Duodenal mucosa (tissue), 2 donors: Measurements from ENCODE around the gene CCNJ.
A peak's percentile ranks its signal among the peaks of the same experiment; 100 is the strongest.

Experiments
- H3K27ac ChIP-seq: one replicate; pipeline ENCODE4 v1.7.0; 2013; ENCODE audit warnings: low read depth, low read length
- H3K27me3 ChIP-seq, 2 donors: one replicate each; pipeline ENCODE4 v1.7.0; 2013; ENCODE audit warnings: low read length in 2 of 2, control low read depth in 1 of 2; ENCODE audit not compliant: insufficient read depth in 2 of 2, control insufficient read depth in 1 of 2
- H3K36me3 ChIP-seq, 2 donors: one replicate each; pipeline ENCODE4 v1.7.0; 2013; ENCODE audit warnings: low read length in 2 of 2, control low read depth in 1 of 2; ENCODE audit not compliant: insufficient read depth in 2 of 2, control insufficient read depth in 1 of 2
- H3K4me1 ChIP-seq, 2 donors: one replicate each; pipeline ENCODE4 v1.7.0; 2013; ENCODE audit warnings: low read length in 2 of 2, control low read depth in 1 of 2; ENCODE audit not compliant: insufficient read depth in 2 of 2, control insufficient read depth in 1 of 2
- H3K4me3 ChIP-seq, 2 donors: one replicate each; pipeline ENCODE4 v1.7.0; 2013; ENCODE audit warnings: low read length in 2 of 2, low read depth in 1 of 2
- H3K9ac ChIP-seq, 2 donors: one replicate each; pipeline ENCODE4 v1.7.0; 2013; ENCODE audit warnings: low read length in 2 of 2, low read depth in 1 of 2
- H3K9me3 ChIP-seq, 2 donors: one replicate each; pipeline ENCODE4 v1.7.0; 2013; ENCODE audit warnings: low read length in 2 of 2, control low read depth in 1 of 2; ENCODE audit not compliant: control insufficient read depth in 1 of 2

Gene CCNJ

DNA sequence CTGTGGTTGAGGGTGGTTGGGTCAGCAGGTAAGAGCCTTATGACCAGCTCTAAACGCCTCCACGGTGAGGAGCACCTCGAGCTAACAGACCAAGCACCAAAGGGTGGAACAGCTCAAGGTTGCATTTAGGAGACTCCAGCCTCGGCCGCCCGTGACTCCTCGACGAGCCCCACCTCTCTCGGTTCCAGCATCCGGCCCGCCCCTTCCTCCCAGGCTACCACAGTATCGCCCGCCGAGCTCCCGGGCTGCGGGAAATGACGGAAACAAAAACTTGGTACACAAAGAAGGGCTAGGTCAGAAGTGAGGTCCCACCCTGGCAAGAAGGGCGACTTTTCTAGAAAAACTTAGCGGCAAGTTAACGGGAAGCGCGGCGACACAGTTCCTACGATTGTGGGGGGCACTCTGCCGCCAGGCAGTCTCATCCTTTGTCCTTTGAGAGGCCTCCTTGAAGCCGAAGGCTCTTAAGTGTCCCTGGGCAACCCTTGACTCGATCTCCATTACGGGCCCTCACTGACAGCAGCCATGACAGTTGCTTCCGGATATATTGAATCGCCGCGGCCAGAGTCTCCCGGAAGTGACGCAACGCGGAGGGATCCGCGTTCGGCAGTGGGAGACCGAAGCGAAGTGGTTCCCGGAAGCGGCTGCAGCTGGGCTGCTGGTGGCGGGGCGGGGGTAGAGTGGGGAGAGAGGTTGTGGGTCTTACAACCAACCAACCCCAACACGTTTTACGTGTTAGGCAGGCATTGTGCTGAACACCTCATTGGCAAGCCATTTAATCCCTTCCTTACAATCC is 46.5 kb downstream of the CCNJ start:
- Histone ChIP-seq H3K9me3 (peaks cover 3 to 4% of the 10 kb centered on the region in 2 donors), H3K27me3 (peaks cover 11 to 20% of the 10 kb centered on the region in 2 donors), H3K4me1 (peaks cover 3 to 9% of the 10 kb centered on the region in 2 donors), H3K36me3 (no peaks in the 10 kb centered on the region), H3K27ac (peak overlapping the region; percentile 90), H3K9ac (peak overlapping the region; percentile 88 to 92), H3K4me3 (peak overlapping the region; percentile 89 to 94)

- Histone ChIP-seq H3K27ac (peak overlapping the region; percentile 65), H3K9me3 (peaks cover 3 to 4% of the 10 kb centered on the region in 2 donors), H3K36me3 (no peaks in the 10 kb centered on the region), H3K4me1 (peaks cover 3 to 9% of the 10 kb centered on the region in 2 donors), H3K27me3 (peaks cover 11 to 20% of the 10 kb centered on the region in 2 donors), H3K4me3 (peak overlapping the region; percentile 89 to 94), H3K9ac (peak overlapping the region in 1 of 2 donors; percentile 88)
Observed at GRCh38 chr10:96090463-96090800, 47.0 kb downstream of the CCNJ start.

DNA sequence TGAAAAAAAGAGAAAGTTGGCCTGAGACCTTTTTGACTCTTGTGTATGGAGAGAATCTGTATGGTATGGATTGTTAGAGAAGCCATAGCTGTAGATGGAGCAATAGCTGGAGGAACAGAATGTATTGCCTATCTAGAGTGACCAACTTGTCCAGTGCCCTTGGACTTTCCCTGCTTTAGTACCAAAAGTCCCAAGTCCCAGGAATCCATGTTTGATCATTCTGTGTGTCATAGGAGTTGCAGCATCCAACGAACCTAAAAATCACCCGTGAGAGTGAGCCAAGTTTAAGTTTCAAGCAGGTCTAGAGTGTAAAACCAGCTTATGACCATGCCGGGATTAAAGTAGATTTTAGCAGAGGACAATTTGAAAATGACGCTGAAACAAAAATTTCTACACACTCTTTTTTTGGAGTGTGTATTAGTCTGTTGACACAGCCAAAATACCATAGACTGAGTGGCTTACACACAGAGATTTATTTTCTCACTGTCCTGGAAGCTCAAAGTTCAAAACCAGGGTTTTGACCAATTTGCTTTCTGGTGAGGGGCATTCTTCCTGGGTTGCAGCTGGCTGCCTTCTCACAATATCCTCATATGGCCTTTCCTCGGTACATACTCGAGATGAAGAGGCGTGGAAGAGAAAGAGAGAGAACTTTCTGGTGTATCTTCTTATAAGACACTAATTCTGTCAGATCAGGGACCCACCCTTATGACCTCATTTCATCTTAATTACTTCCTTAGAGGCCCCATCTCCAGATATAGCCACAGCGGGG is 49.8 kb downstream of the CCNJ start:
- H3K9me3 ChIP-seq = peaks cover 3 to 4% of the 10 kb centered on the region in 2 donors
- no peak overlapping the region for H3K4me3 ChIP-seq
- H3K9ac ChIP-seq = no peak overlapping the region
- no peak overlapping the region for H3K27ac ChIP-seq
- peaks cover 28 to 29% of the 10 kb centered on the region in 2 donors for H3K27me3 ChIP-seq
- H3K4me1 ChIP-seq = peaks cover 3 to 9% of the 10 kb centered on the region in 2 donors
- no peaks in the 10 kb centered on the region for H3K36me3 ChIP-seq

DNA sequence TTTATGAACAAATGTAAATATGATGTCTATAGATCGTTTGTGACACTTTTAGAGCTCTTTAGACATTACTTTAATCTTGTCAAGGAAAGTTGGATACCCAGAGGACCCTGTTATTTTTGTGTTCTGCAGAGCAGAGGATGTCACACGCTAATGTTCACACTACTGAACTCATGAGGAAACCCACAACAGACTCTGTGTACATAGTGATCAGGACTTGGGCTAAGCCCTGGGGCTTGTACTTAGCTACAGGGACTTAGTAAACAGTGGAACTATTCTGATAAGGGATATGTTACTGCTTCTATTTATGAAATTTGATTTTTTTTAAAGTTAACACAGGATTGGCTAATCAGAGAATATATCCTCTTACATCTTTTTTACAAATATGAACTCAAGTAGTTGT is 50.6 kb downstream of the CCNJ start:
- no peaks in the 10 kb centered on the region for H3K36me3 ChIP-seq
- no peak overlapping the region for H3K9ac ChIP-seq
- H3K4me1 ChIP-seq = peaks cover 3 to 5% of the 10 kb centered on the region in 2 donors
- no peak overlapping the region for H3K4me3 ChIP-seq
- no peak overlapping the region for H3K27ac ChIP-seq
- peaks cover 28 to 29% of the 10 kb centered on the region in 2 donors for H3K27me3 ChIP-seq
- H3K9me3 ChIP-seq = peaks cover 3 to 4% of the 10 kb centered on the region in 2 donors

DNA sequence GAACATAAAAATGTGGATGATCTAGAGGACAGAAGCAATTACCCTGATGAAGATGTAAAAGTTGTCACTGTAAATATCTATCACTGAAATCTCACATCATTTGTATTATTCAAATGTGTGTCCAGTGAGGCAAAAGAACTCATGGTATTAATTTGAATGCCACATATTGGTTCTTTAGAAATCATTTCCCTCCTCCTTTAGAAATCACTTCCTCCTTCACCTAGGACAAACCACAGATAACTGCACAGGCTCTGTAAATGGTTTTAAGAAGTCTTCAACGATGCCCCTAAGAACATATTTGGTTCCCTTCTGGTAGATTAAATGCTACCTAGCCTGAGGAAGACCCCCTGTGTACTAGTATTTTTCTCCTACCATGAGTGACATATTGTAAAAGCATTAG is 53.6 kb downstream of the CCNJ start:
- Histone ChIP-seq H3K36me3 (no peaks in the 10 kb centered on the region), H3K9ac (no peak overlapping the region), H3K27me3 (peaks cover 30% of the 10 kb centered on the region in 2 donors), H3K9me3 (peaks cover 0 to 3% of the 10 kb centered on the region in 2 donors), H3K4me3 (no peak overlapping the region), H3K4me1 (no peaks in the 10 kb centered on the region), H3K27ac (no peak overlapping the region)

DNA sequence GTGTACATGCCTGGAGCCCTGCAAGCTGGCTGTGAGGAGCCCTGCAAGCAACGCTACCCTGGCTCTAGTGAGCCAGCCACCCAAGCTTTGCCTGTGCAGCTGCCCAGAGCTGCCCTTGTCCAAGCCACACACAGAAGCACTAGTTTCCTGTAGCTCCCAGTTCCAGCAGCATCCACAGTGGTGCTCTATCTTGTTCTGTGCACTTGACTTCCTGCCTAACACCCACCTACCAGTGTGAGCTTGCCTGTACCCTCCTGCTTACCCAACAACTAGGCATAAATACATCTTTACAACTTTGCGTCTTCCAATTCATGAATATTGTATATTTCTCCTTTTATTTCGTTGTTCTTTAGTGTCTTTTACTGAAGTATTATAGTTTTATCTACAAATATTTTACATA is 54.5 kb downstream of the CCNJ start:
- Histone ChIP-seq H3K27me3 (peaks cover 23 to 24% of the 10 kb centered on the region in 2 donors), H3K9me3 (no peaks in the 10 kb centered on the region), H3K9ac (no peak overlapping the region), H3K4me3 (no peak overlapping the region), H3K27ac (no peak overlapping the region), H3K36me3 (no peaks in the 10 kb centered on the region), H3K4me1 (no peaks in the 10 kb centered on the region)

- Histone ChIP-seq H3K4me3 (no peak overlapping the region), H3K27ac (no peak overlapping the region), H3K27me3 (peaks cover 13 to 23% of the 10 kb centered on the region in 2 donors), H3K9ac (no peak overlapping the region), H3K36me3 (no peaks in the 10 kb centered on the region), H3K9me3 (no peaks in the 10 kb centered on the region), H3K4me1 (no peaks in the 10 kb centered on the region)
Observed at GRCh38 chr10:96107623-96108038, 64.2 kb downstream of the CCNJ start.
